Mesendoderm (in vitro differentiated cells): Measurements from ENCODE around the gene PRKAG2.
"Not testable (repeated sequence)": the region's sequence is repeated elsewhere in the genome, so short reads cannot be mapped to it uniquely, and the experiment has no call there.

Experiments used
- DNase-seq: peaks from one replicate; pipeline ENCODE4 v3.0.0; 2013
- H2AK5ac ChIP-seq: 2 replicates; pipeline ENCODE4 v1.6.1; 2013; ENCODE audit warnings: low read length, inconsistent platforms
- H2BK120ac ChIP-seq: 2 replicates; pipeline ENCODE4 v1.6.1; 2013; ENCODE audit warnings: low read depth, mild to moderate bottlenecking, low read length, moderate library complexity, mixed read lengths
- H2BK15ac ChIP-seq: replicated peaks from 2 replicates; pipeline ENCODE4 v1.6.1; 2013; ENCODE audit warnings: low read depth, mild to moderate bottlenecking, moderate library complexity
- H2BK5ac ChIP-seq: 2 replicates; pipeline ENCODE4 v1.6.1; 2013; ENCODE audit warnings: low read length, inconsistent platforms
- H3K18ac ChIP-seq: 2 replicates; pipeline ENCODE4 v1.6.1; 2013; ENCODE audit warnings: mild to moderate bottlenecking, low read length, mixed read lengths
- H3K23ac ChIP-seq: one replicate; pipeline ENCODE4 v1.6.1; 2013; ENCODE audit warnings: low read length
- H3K27ac ChIP-seq: 2 replicates; pipeline ENCODE4 v1.5.1; 2013; ENCODE audit warnings: low read depth, mild to moderate bottlenecking, inconsistent platforms, low read length, moderate library complexity
- H3K27me3 ChIP-seq: 2 replicates; pipeline ENCODE4 v1.6.1; 2013; ENCODE audit warnings: low read length, control low read depth, mild to moderate bottlenecking, inconsistent platforms; ENCODE audit not compliant: insufficient read depth, poor library complexity
- H3K36me3 ChIP-seq: 2 replicates; pipeline ENCODE4 v1.6.1; 2013; ENCODE audit warnings: low read length, inconsistent platforms; ENCODE audit not compliant: control insufficient read depth, insufficient read depth
- H3K4ac ChIP-seq: one replicate; pipeline ENCODE4 v1.6.1; 2013; ENCODE audit warnings: low read depth, mild to moderate bottlenecking, low read length, moderate library complexity
- H3K4me1 ChIP-seq: 2 replicates; pipeline ENCODE4 v1.6.1; 2013; ENCODE audit warnings: low read depth, low read length, inconsistent platforms; ENCODE audit not compliant: control insufficient read depth
- H3K4me2 ChIP-seq: 2 replicates; pipeline ENCODE4 v1.6.1; 2013; ENCODE audit warnings: low read length
- H3K4me3 ChIP-seq: 2 replicates; pipeline ENCODE4 v1.5.1; 2013; ENCODE audit warnings: mild to moderate bottlenecking, low read length
- H3K56ac ChIP-seq: one replicate; pipeline ENCODE4 v1.6.1; 2013; ENCODE audit warnings: low read length
- H3K79me1 ChIP-seq: 2 replicates; pipeline ENCODE4 v1.6.1; 2013; ENCODE audit warnings: low read length, inconsistent platforms
- H3K79me2 ChIP-seq: 2 replicates; pipeline ENCODE4 v1.6.1; 2013; ENCODE audit warnings: mild to moderate bottlenecking, low read length; ENCODE audit not compliant: control insufficient read depth, insufficient read depth
- H3K9ac ChIP-seq: 2 replicates; pipeline ENCODE4 v1.6.1; 2013; ENCODE audit warnings: low read length, inconsistent platforms
- H4K5ac ChIP-seq: one replicate; pipeline ENCODE4 v1.6.1; 2013; ENCODE audit warnings: low read length
- H4K8ac ChIP-seq: one replicate; pipeline ENCODE4 v1.6.1; 2013; ENCODE audit warnings: low read depth, mild to moderate bottlenecking, control low read depth, low read length, moderate library complexity
- WGBS: extraction: QIAGEN DNeasy Blood & Tissue Kit; methylation state at CpG from one replicate; pipeline ENCODE4 v1.1.7; 2013; ENCODE audit warnings: low lambda C conversion rate, missing lambda C conversion rate; ENCODE audit not compliant: insufficient coverage; ENCODE audit errors: extremely low coverage; 5-methylcytosine and 5-hydroxymethylcytosine counted together

The PRKAG2 gene

GRCh38 chr7:151917791-151918509 is 41.0 kb upstream of the PRKAG2 start:
- Histone ChIP-seq H2BK5ac (no peak overlapping the region), H4K8ac (no peak overlapping the region), H3K23ac (no peak overlapping the region), H2BK120ac (no peak overlapping the region), H3K4ac (no peak overlapping the region), H3K79me1 (no peaks in the 10 kb centered on the region), H3K4me2 (no peak overlapping the region), H2AK5ac (no peak overlapping the region), H3K9ac (no peak overlapping the region), H4K5ac (no peak overlapping the region), H3K56ac (no peak overlapping the region), H2BK15ac (no peak overlapping the region), H3K4me1 (no peaks in the 10 kb centered on the region), H3K36me3 (no peaks in the 10 kb centered on the region), H3K27ac (no peak overlapping the region), H3K27me3 (no peaks in the 10 kb centered on the region), H3K18ac (no peak overlapping the region), H3K4me3 (no peak overlapping the region), H3K79me2 (no peaks in the 10 kb centered on the region)
- no peak for DNase-seq
- no CpG with 5 or more reads among the region's 10 CpGs for WGBS

- no CpG with 5 or more reads among the region's 1 CpG for WGBS
- H4K8ac ChIP-seq: no peak overlapping the region
- no peaks in the 10 kb centered on the region for H3K4me1 ChIP-seq
- no peak overlapping the region for H3K4me2 ChIP-seq
- no peak overlapping the region for H2BK15ac ChIP-seq
- no peak overlapping the region for H4K5ac ChIP-seq
- no peak overlapping the region for H3K4ac ChIP-seq
- H3K56ac ChIP-seq: no peak overlapping the region
- no peak overlapping the region for H3K9ac ChIP-seq
- no peak overlapping the region for H3K4me3 ChIP-seq
- no peak overlapping the region for H2BK120ac ChIP-seq
- H3K36me3 ChIP-seq: no peaks in the 10 kb centered on the region
- no peaks in the 10 kb centered on the region for H3K27me3 ChIP-seq
- no peak overlapping the region for H3K27ac ChIP-seq
- no peak for DNase-seq
- no peaks in the 10 kb centered on the region for H3K79me1 ChIP-seq
- H2AK5ac ChIP-seq: no peak overlapping the region
- H2BK5ac ChIP-seq: no peak overlapping the region
- H3K79me2 ChIP-seq: no peaks in the 10 kb centered on the region
- H3K18ac ChIP-seq: no peak overlapping the region
- H3K23ac ChIP-seq: no peak overlapping the region
Measured at GRCh38 chr7:151914051-151914450, 37.1 kb upstream of the PRKAG2 start.

DNA sequence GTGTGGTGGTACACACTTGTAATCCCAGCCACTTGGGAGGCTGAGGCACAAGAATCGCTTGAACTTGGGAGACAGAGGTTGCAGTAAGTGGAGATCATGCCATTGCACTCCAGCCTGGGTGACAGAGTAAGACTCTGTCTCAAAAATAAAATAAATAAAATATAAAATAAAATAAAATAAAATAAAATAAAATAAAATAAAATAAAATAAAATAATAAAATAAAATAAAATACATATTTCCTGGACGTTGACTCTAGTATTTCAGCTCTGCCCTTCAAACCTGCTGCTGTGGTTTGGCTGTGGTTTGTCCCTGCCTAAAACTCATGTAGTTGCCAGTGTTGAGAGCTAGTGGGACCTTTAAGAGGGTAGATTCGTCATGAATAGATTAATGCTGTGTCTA is 33.7 kb upstream of the PRKAG2 start:
- not testable (repeated sequence) for H2BK120ac ChIP-seq, H2AK5ac ChIP-seq, H3K4me3 ChIP-seq, H3K9ac ChIP-seq, H3K4me2 ChIP-seq, H3K79me1 ChIP-seq, H4K8ac ChIP-seq, H3K79me2 ChIP-seq, H3K27ac ChIP-seq, H3K36me3 ChIP-seq, H3K4me1 ChIP-seq, H3K27me3 ChIP-seq, H3K56ac ChIP-seq, H3K4ac ChIP-seq, DNase-seq, H2BK15ac ChIP-seq, H2BK5ac ChIP-seq, H4K5ac ChIP-seq, H3K18ac ChIP-seq, H3K23ac ChIP-seq
- WGBS: no CpG with 5 or more reads among the region's 3 CpGs

DNA sequence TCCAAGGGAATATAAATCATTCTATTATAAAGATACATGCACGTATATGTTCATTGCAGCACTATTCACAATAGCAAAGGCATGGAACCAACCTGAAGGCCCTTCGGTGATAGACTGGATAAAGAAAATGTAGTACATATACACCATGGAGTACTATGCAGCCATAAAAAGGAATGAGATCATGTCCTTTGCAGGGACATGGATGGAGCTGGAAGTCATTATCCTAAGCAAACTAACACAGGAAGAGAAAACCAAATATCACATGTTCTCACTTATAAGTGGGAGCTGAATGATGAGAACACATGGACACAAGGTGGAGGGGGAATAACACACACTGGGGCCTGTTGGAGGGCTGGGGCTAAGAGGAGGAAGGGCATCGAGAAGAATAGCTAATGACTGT is 30.2 kb upstream of the PRKAG2 start:
- not testable (repeated sequence) for H3K79me1 ChIP-seq, H3K4me2 ChIP-seq, H3K27me3 ChIP-seq, H3K18ac ChIP-seq, H4K5ac ChIP-seq, H3K4me1 ChIP-seq, H3K36me3 ChIP-seq, H3K4me3 ChIP-seq, H3K9ac ChIP-seq, H2BK15ac ChIP-seq, H4K8ac ChIP-seq, H3K79me2 ChIP-seq, H3K27ac ChIP-seq, H2BK5ac ChIP-seq, DNase-seq, H3K4ac ChIP-seq, H2BK120ac ChIP-seq, H3K23ac ChIP-seq, H3K56ac ChIP-seq, H2AK5ac ChIP-seq
- no CpG with 5 or more reads among the region's 3 CpGs for WGBS

DNA sequence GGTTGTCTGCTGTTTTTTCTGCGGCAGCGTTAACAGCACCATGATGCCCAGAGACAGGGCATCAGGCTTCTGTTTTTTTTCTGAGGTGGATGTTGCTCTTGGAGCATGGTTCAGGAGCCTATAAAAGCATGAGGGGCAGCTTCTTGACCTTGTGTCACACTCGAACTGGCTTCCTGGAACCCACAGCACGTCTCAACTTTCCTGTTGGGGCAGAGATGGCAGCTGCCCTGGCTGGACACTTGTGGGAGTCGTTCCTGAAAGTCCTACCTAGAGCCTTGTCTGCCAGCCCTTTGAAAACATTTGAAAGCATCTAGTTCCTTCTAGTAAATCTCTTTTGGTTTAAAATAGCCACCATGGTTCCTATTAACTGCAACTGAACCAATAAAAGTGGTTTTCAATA is 28.9 kb upstream of the PRKAG2 start:
- DNase-seq: no peak
- no peaks in the 10 kb centered on the region for H3K79me1 ChIP-seq
- H3K9ac ChIP-seq: no peak overlapping the region
- H3K4ac ChIP-seq: no peak overlapping the region
- no peak overlapping the region for H2BK5ac ChIP-seq
- no peak overlapping the region for H3K4me2 ChIP-seq
- no peak overlapping the region for H2BK120ac ChIP-seq
- no peak overlapping the region for H2AK5ac ChIP-seq
- H3K4me3 ChIP-seq: no peak overlapping the region
- H3K36me3 ChIP-seq: no peaks in the 10 kb centered on the region
- H3K79me2 ChIP-seq: no peaks in the 10 kb centered on the region
- no peak overlapping the region for H3K27ac ChIP-seq
- no peak overlapping the region for H4K5ac ChIP-seq
- no peak overlapping the region for H3K23ac ChIP-seq
- H3K4me1 ChIP-seq: no peaks in the 10 kb centered on the region
- H3K27me3 ChIP-seq: no peaks in the 10 kb centered on the region
- no peak overlapping the region for H3K56ac ChIP-seq
- no peak overlapping the region for H2BK15ac ChIP-seq
- no peak overlapping the region for H4K8ac ChIP-seq
- H3K18ac ChIP-seq: no peak overlapping the region
- WGBS: no CpG with 5 or more reads among the region's 5 CpGs

GRCh38 chr7:151905353-151905752 is 28.4 kb upstream of the PRKAG2 start:
- H2BK5ac ChIP-seq: no peak overlapping the region
- no peaks in the 10 kb centered on the region for H3K27me3 ChIP-seq
- no peak for DNase-seq
- H3K4me3 ChIP-seq: no peak overlapping the region
- no peaks in the 10 kb centered on the region for H3K79me1 ChIP-seq
- H3K18ac ChIP-seq: no peak overlapping the region
- H3K56ac ChIP-seq: no peak overlapping the region
- no peak overlapping the region for H4K8ac ChIP-seq
- no peak overlapping the region for H2AK5ac ChIP-seq
- H3K27ac ChIP-seq: no peak overlapping the region
- no peak overlapping the region for H2BK120ac ChIP-seq
- H3K9ac ChIP-seq: no peak overlapping the region
- H4K5ac ChIP-seq: no peak overlapping the region
- WGBS: no CpG with 5 or more reads among the region's 9 CpGs
- H3K36me3 ChIP-seq: no peaks in the 10 kb centered on the region
- H3K4me2 ChIP-seq: no peak overlapping the region
- H2BK15ac ChIP-seq: no peak overlapping the region
- H3K4me1 ChIP-seq: no peaks in the 10 kb centered on the region
- H3K79me2 ChIP-seq: no peaks in the 10 kb centered on the region
- no peak overlapping the region for H3K4ac ChIP-seq
- H3K23ac ChIP-seq: no peak overlapping the region
